Measurements from ENCODE around the gene MIGA1. TPM values are rescaled to one million over a fixed set of nuclear protein-coding genes. Genes with fewer than 3 reads are reported as not detected.

MIGA1 gene
- total and polyA plus RNA-seq, 2 of the 4 experiments (the other 2 are of a cell fraction) = 5.7 to 16.3 TPM

- no peak overlapping the region for H2AFZ ChIP-seq (replicated peaks; ENCODE audit: low read length, poor library complexity)
- in situ Hi-C loops (cut with MboI; ENCODE audit: low sequenced_read_pairs) = no loop called here
Observed at GRCh38 chr1:77926561-77927357, 147.3 kb downstream of the MIGA1 start.

More at GRCh38 chr1:77926561-77927357, 147.3 kb downstream of the MIGA1 start:
- Histone ChIP-seq H3K4me3 (ENCODE audit: insufficient read depth, low read depth, low read length) (no peak overlapping the region), H4K5ac (ENCODE audit: low read depth, low read length) (no peak overlapping the region), H3K79me1 (ENCODE audit: low read depth in 1 of 2, low read length in 2 of 2) (peaks cover 23 to 37% of the 10 kb centered on the region in 2 experiments), H3K4me1 (ENCODE audit: control insufficient read depth, insufficient read depth, low read length) (no peaks in the 10 kb centered on the region), H4K8ac (ENCODE audit: low read depth in 2 of 2, low read length in 2 of 2) (no peak overlapping the region), H2BK20ac (ENCODE audit: low read depth, low read length) (no peak overlapping the region), H3K27me3 (ENCODE audit: control insufficient read depth, insufficient read depth, low read length) (no peaks in the 10 kb centered on the region), H3K14ac (replicated peaks; ENCODE audit: low read depth, low read length) (no peak overlapping the region), H2AK5ac (ENCODE audit: low read depth, low read length) (no peak overlapping the region), H3K56ac (ENCODE audit: extremely low read depth, insufficient read depth, low read length) (no peak overlapping the region), H3K9me1 (ENCODE audit: insufficient read depth, low read length) (peaks cover 4% of the 10 kb centered on the region), H2BK5ac (ENCODE audit: low read depth, low read length, poor library complexity, severe bottlenecking) (no peak overlapping the region), H3K27ac (ENCODE audit: insufficient read depth, low read length) (peak overlapping the region; percentile 42; the same call in 1 of the 2 replicates), H3K18ac (ENCODE audit: low read depth, low read length) (no peak overlapping the region), H4K20me1 (ENCODE audit: insufficient read depth, low read length) (peaks cover 6% of the 10 kb centered on the region; the same call in 1 of the 2 replicates), H3K9me3 (ENCODE audit: control insufficient read depth, insufficient read depth, low read length) (no peaks in the 10 kb centered on the region), H3K36me3 (ENCODE audit: control insufficient read depth, insufficient read depth, low read length) (peaks cover 48% of the 10 kb centered on the region), H3K4ac (ENCODE audit: low read depth, low read length) (no peak overlapping the region), H3K9ac (ENCODE audit: low read depth, low read length) (no peak overlapping the region), H3K23ac (ENCODE audit: low read depth, low read length) (no peak overlapping the region), H4K91ac (ENCODE audit: insufficient read depth, low read depth, low read length) (no peak overlapping the region), H2BK120ac (ENCODE audit: low read depth, low read length) (no peak overlapping the region), H2BK15ac (ENCODE audit: low read depth, low read length) (no peak overlapping the region), H2AK9ac (replicated peaks; ENCODE audit: low read depth, low read length, poor library complexity) (no peak overlapping the region), H3K4me2 (ENCODE audit: low read depth, low read length) (no peak overlapping the region)
- no peak for DNase-seq
- no peak for TF ChIP-seq MAZ (IDR thresholded peaks at IDR 0.05; ENCODE audit: borderline replicate concordance, low read depth, low read length)
- no peak for TF ChIP-seq POLR2A (IDR thresholded peaks at IDR 0.05; ENCODE audit: low read depth, low read length)
- TF ChIP-seq, protein P1, sequence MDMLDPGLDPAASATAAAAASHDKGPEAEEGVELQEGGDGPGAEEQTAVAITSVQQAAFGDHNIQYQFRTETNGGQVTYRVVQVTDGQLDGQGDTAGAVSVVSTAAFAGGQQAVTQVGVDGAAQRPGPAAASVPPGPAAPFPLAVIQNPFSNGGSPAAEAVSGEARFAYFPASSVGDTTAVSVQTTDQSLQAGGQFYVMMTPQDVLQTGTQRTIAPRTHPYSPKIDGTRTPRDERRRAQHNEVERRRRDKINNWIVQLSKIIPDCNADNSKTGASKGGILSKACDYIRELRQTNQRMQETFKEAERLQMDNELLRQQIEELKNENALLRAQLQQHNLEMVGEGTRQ (IDR thresholded peaks at IDR 0.05; ENCODE audit: low read depth, low read length) = no peak
- TF ChIP-seq RCOR1 (IDR thresholded peaks at IDR 0.05; ENCODE audit: insufficient replicate concordance, low read length) = no peak
- no peak for TF ChIP-seq CHD1 (IDR thresholded peaks at IDR 0.05; ENCODE audit: low read depth, low read length)
- no peak for TF ChIP-seq MAFK (IDR thresholded peaks at IDR 0.05; ENCODE audit: low read depth, low read length)
- TF ChIP-seq NFE2L2 (IDR thresholded peaks at IDR 0.05; ENCODE audit: low read depth, low read length) = no peak
- TF ChIP-seq ELK1 (IDR thresholded peaks at IDR 0.05; ENCODE audit: borderline replicate concordance, low read depth, low read length) = no peak
- no peak for TF ChIP-seq CTCF (conservative IDR thresholded peaks at IDR 0.05; ENCODE audit: low read depth, low read length)
- dilution Hi-C loops (cut with HindIII; ENCODE audit: low sequenced_read_pairs, unreplicated experiment) = no loop called here
- WGBS, 2 experiments (ENCODE audit: extremely low coverage in 2 of 2, insufficient read length in 1 of 2) = 100% methylated on average over 1 of the region's 13 CpGs; no CpG with 5 or more reads in 1 of the 2 experiments
- intact Hi-C loops (cut with micrococcal nuclease) = no loop called here
- ChIA-PET POLR2A (ENCODE audit: unreplicated experiment) (no interaction called here), CTCF (no interaction called here)
- no peak for ATAC-seq (ENCODE audit: low read depth)
- BruUV-seq (replicated peaks) = no TSS peak

All from IMR-90 (cell line).